Esophagus squamous epithelium (tissue), 5 donors: ENCODE data around the gene TRIM50. TPM values are rescaled to one million over a fixed set of nuclear protein-coding genes. Genes with fewer than 3 reads are reported as not detected.
"Not testable (repeated sequence)": the region's sequence is repeated elsewhere in the genome, so short reads cannot be mapped to it uniquely, and the experiment has no call there.

ENCODE experiments used
- DNase-seq: peaks from one replicate; lab custom pipeline; 2025; lab: John Stamatoyannopoulos, UW
- H3K27ac ChIP-seq, 4 donors: fragments of 200-600 bp; sonication (generic); one replicate each; pipeline ENCODE4 v1.5.1; 2016 to 2019; ENCODE audit warnings: mild to moderate bottlenecking in 1 of 4
- H3K27me3 ChIP-seq, 4 donors: fragments of 200-600 bp; sonication (generic); 1 replicate in 3 of 4; 2 replicates in 1 of 4; pipeline versions ENCODE4 v1.5.1 to v1.6.0; 2017 to 2021; ENCODE audit warnings: antibody characterized with exemption in 1 of 4
- H3K36me3 ChIP-seq, 3 donors: fragments of 200-600 bp; sonication (generic); one replicate each; pipeline ENCODE4 v1.5.1; 2016 to 2019
- H3K4me1 ChIP-seq, 3 donors: fragments of 200-600 bp; sonication (generic); one replicate each; pipeline ENCODE4 v1.5.1; 2017 to 2019
- H3K4me3 ChIP-seq, 4 donors: fragments of 200-600 bp; sonication (generic); 1 replicate in 3 of 4; 2 replicates in 1 of 4; pipeline ENCODE4 v1.5.1; 2016 to 2019; ENCODE audit warnings: mild to moderate bottlenecking in 2 of 4, moderate library complexity in 1 of 4
- H3K9me3 ChIP-seq, 3 donors: fragments of 200-600 bp; sonication (generic); one replicate each; pipeline ENCODE4 v1.5.1; 2016 to 2019
- CTCF ChIP-seq, 6 experiments: fragments of 450-650 bp in 4 of 6; fragments of 200-600 bp in 2 of 6; sonication (generic) in 2 of 6; IDR thresholded peaks; one replicate each; pipeline ENCODE4 v1.5.1; 2016 to 2019; ENCODE audit warnings: antibody characterized with exemption in 6 of 6, mild to moderate bottlenecking in 4 of 6, moderate library complexity in 4 of 6
- POLR2A ChIP-seq, 4 donors: fragments of 450-650 bp; IDR thresholded peaks; one replicate each; pipeline ENCODE4 v1.6.1; 2017; ENCODE audit warnings: antibody characterized with exemption in 4 of 4, mild to moderate bottlenecking in 4 of 4, moderate library complexity in 3 of 4
- WGBS, 2 donors: methylation state at CpG; one replicate each; pipeline ENCODE4 v1.1.5; 2018; 5-methylcytosine and 5-hydroxymethylcytosine counted together
- intact Hi-C: fragments of 100-400 bp; cut with DNase I; formaldehyde crosslinking; loops from one replicate; pipeline ENCODE4 v1.15.0; 2022
- small RNA-seq, 4 donors: library from RNA; depleted of rRNA; stranded (forward); fragments of <200 nt; gene quantifications; one replicate each; pipeline ENCODE3, GENCODE V24; 2016
- total RNA-seq, 4 donors: library from RNA; depleted of rRNA; stranded (reverse); fragments of >200 nt; gene quantifications; one replicate each; pipeline ENCODE4 v1.1.0, GENCODE V29; 2016
- donor health status: DM: yes; HTN: yes; CAD: no.

The TRIM50 gene
- total RNA-seq, 4 donors from 2014 or later = 0.19 TPM; not detected in 3

DNA sequence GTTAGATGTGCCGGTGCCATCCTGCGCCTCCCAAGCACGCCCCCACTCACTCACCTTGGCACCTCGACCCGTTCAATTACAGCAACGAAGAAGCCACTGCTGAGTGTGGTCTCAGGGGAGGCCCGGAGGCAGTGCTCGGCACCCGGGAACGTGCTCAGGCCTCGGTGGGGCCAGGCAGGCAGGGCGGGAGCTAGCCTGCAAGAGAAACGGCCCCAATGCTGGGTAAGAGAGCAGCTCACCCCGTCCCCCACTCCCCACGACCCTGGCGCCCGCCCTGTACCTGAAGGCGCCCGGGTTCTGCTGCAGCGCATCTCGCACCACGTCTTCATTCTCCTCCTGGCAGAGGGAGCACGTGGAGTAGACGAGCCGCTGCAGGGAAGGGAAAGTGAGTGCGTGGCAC lies 24.3 kb downstream of the TRIM50 start:
- intact Hi-C loops = no loop called here
- no peak overlapping the region for H3K27ac ChIP-seq
- no peaks in the 10 kb centered on the region for H3K27me3 ChIP-seq
- 76% methylated on average over 2 of the region's 26 CpGs; no CpG with 5 or more reads in 1 of the 2 donors for WGBS, 2 donors
- no peak for TF ChIP-seq POLR2A (IDR thresholded peaks at IDR 0.05)
- no peak for TF ChIP-seq CTCF (IDR thresholded peaks at IDR 0.05)
- H3K9me3 ChIP-seq = no peaks in the 10 kb centered on the region
- peaks cover 5 to 14% (median 7%) of the 10 kb centered on the region in 3 donors for H3K4me1 ChIP-seq
- no peak overlapping the region for H3K4me3 ChIP-seq
- peaks cover 6 to 46% (median 14%) of the 10 kb centered on the region in 3 donors for H3K36me3 ChIP-seq
- DNase-seq = no peak

- H3K27ac ChIP-seq, H3K4me3 ChIP-seq, intact Hi-C loops, H3K27me3 ChIP-seq, H3K9me3 ChIP-seq, H3K4me1 ChIP-seq, DNase-seq: not testable (repeated sequence)
- WGBS, 2 donors = 91 to 94% methylated on average over 4 to 8 of the region's 10 CpGs
- peaks cover 6 to 46% (median 14%) of the 10 kb centered on the region in 3 donors for H3K36me3 ChIP-seq
Measured at GRCh38 chr7:73302846-73303245, 25.0 kb downstream of the TRIM50 start.

GRCh38 chr7:73301108-73301507 lies 26.8 kb downstream of the TRIM50 start:
- H3K27ac ChIP-seq, H3K9me3 ChIP-seq, H3K4me1 ChIP-seq, DNase-seq, intact Hi-C loops, H3K27me3 ChIP-seq, H3K4me3 ChIP-seq: not testable (repeated sequence)
- WGBS, 2 donors = no CpG with 5 or more reads among the region's 14 CpGs
- H3K36me3 ChIP-seq = peaks cover 6 to 36% (median 9%) of the 10 kb centered on the region in 3 donors

DNA sequence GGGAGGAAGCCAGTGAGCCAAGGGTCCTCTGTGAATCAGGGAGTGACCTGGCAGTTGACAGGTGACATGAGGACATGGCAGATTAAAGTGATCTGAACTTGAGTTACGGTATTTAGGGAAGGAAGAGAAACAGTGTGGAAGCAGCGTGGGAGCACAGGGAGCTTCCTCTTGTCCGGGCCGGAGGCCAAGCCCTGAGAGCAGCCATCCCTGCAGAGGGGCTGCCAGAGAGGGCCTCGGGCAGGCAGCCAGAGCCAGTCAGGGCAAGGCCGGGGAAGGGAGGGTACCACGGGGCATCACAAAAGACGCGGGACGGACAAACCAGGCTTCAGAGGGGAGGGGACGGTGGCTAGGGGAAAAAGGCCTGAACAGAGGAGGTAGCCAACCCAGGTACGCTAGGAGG lies 28.1 kb downstream of the TRIM50 start:
- peaks cover 6 to 23% (median 9%) of the 10 kb centered on the region in 3 donors for H3K36me3 ChIP-seq
- H3K9me3 ChIP-seq, H3K27me3 ChIP-seq, H3K27ac ChIP-seq, intact Hi-C loops, H3K4me1 ChIP-seq, DNase-seq, H3K4me3 ChIP-seq: not testable (repeated sequence)
- 0% methylated on average over 2 of the region's 12 CpGs; no CpG with 5 or more reads in 1 of the 2 donors for WGBS, 2 donors

DNA sequence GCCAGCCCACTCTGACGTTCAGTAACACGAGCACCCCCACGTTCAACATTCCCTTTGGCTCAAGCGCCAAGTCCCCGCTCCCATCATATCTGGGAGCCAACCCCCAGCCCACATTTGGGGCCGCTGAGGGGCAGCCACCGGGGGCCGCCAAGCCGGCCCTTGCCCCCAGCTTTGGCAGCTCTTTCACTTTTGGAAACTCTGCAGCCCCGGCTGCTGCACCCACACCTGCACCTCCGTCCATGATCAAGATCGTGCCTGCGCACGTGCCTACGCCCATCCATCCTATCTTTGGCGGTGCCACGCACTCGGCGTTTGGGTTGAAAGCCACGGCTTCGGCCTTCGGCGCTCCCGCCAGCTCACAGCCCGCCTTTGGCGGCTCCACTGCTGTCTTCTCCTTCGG lies 30.2 kb downstream of the TRIM50 start:
- H3K27me3 ChIP-seq, H3K4me3 ChIP-seq, H3K36me3 ChIP-seq, H3K9me3 ChIP-seq, H3K4me1 ChIP-seq, intact Hi-C loops, H3K27ac ChIP-seq, DNase-seq: not testable (repeated sequence)
- 67 to 97% methylated on average over 2 to 10 of the region's 27 CpGs for WGBS, 2 donors

DNA sequence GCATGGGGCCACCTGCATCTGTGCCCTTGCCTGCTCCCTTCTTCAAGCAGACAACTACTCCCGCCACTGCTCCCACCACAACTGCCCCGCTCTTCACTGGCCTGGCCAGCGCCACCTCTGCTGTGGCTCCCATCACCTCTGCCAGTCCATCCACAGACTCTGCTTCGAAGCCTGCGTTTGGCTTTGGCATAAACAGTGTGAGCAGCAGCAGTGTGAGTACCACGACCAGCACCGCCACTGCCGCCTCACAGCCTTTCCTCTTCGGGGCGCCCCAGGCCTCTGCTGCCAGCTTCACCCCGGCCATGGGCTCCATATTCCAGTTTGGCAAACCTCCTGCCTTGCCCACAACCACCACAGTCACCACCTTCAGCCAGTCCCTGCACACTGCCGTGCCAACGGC lies 30.6 kb downstream of the TRIM50 start:
- no CpG with 5 or more reads among the region's 13 CpGs for WGBS, 2 donors
- H3K27me3 ChIP-seq, DNase-seq, H3K4me1 ChIP-seq, H3K4me3 ChIP-seq, H3K9me3 ChIP-seq, intact Hi-C loops, H3K36me3 ChIP-seq, H3K27ac ChIP-seq: not testable (repeated sequence)

GRCh38 chr7:73277210-73277609 lies 50.7 kb downstream of the TRIM50 start:
- DNase-seq, intact Hi-C loops, H3K27me3 ChIP-seq, H3K4me1 ChIP-seq, H3K4me3 ChIP-seq, H3K36me3 ChIP-seq, H3K27ac ChIP-seq, H3K9me3 ChIP-seq: not testable (repeated sequence)
- 24 to 58% methylated on average over 1 to 4 of the region's 5 CpGs for WGBS, 2 donors

DNA sequence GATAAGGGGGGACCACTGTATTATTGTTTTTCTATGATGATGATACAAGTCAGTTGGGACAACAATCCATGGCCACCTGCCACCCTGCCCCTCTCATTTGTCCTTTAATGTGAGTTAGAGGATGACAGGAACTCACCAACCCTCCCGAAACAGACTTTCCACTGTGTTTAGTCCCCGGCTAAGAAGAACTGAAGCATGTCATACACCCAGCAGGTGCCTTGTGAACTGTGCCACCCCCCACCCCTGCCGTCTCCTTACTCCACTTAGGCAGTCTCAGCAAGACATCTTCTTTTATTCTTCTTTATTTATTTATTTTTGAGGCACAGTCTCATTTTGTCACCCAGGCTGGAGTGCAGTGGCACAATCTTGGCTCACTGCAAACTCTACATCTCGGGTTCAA lies 60.1 kb downstream of the TRIM50 start:
- H3K27me3 ChIP-seq, H3K36me3 ChIP-seq, H3K4me3 ChIP-seq, DNase-seq, H3K27ac ChIP-seq, intact Hi-C loops, H3K9me3 ChIP-seq, H3K4me1 ChIP-seq: not testable (repeated sequence)
- 88 to 91% methylated on average over 1 to 3 of the region's 4 CpGs for whole genome bisulfite sequencing, 2 donors

GRCh38 chr7:73266719-73267368 lies 61.0 kb downstream of the TRIM50 start:
- H3K4me3 ChIP-seq, intact Hi-C loops, H3K27ac ChIP-seq, H3K36me3 ChIP-seq, H3K9me3 ChIP-seq, H3K27me3 ChIP-seq, H3K4me1 ChIP-seq, DNase-seq: not testable (repeated sequence)
- WGBS, 2 donors = no CpG with 5 or more reads among the region's 22 CpGs

Small RNA genes lying within 50 kb of the gene (small RNA-seq; reads per million reads assigned to genes)
- gene RNU6-1080P = 0 reads per million in 4 donors

Other genes starting within 250 kb of the TRIM50 start
- gene SPDYE9, start 242.0 kb downstream of the TRIM50 start, total RNA-seq = not detected
- gene NSUN5, start 19.3 kb downstream of the TRIM50 start, total RNA-seq = 10 to 100 TPM; 14.9 to 27.3 (median 21.1) TPM
- not detected for gene FKBP6, start 79 bp upstream of the TRIM50 start, total RNA-seq
- gene FZD9, start 105.7 kb upstream of the TRIM50 start, total RNA-seq = 1 to 10 TPM in 1 of 4 donors, under 1 TPM in 2, not detected in 1; 0.09 to 1.3 (median 0.61) TPM
- 10 to 100 TPM; 18.8 to 40.4 (median 27.4) TPM for gene BAZ1B, start 194.2 kb upstream of the TRIM50 start, total RNA-seq
- 10 to 100 TPM; 39.8 to 55.3 (median 43.0) TPM for gene BCL7B, start 229.6 kb upstream of the TRIM50 start, total RNA-seq